ENCODE measurements around the gene WDR48. TPM values are rescaled to one million over a fixed set of nuclear protein-coding genes. Genes with fewer than 3 reads are reported as not detected.

Gene WDR48
- total RNA-seq, 1 donor from 2014 or later = 38.5 TPM

- no peak overlapping the region for H3K4me3 Mint-ChIP-seq (ENCODE audit: unreplicated experiment)
- Histone ChIP-seq H2AFZ (ENCODE audit: low read depth, low read length) (no peak overlapping the region), H4K20me1 (ENCODE audit: insufficient read depth, low read length) (peaks cover 16% of the 10 kb centered on the region), H3K4me2 (ENCODE audit: low read length) (no peak overlapping the region), H3K36me3 (ENCODE audit: insufficient read depth, low read length) (peaks cover 8% of the 10 kb centered on the region), H3K9me3 (ENCODE audit: insufficient read depth, low read depth, low read length) (no peaks in the 10 kb centered on the region), H3K4me3 (ENCODE audit: insufficient read depth, low read depth, low read length) (no peak overlapping the region), H3K27ac (ENCODE audit: low read depth, low read length) (no peak overlapping the region), H3K9ac (ENCODE audit: low read length) (no peak overlapping the region), H3K4me1 (ENCODE audit: insufficient read depth, low read length) (peaks cover 3% of the 10 kb centered on the region), H3K79me2 (ENCODE audit: insufficient read depth, low read length) (peaks cover 19% of the 10 kb centered on the region), H3K27me3 (ENCODE audit: insufficient read depth, low read length) (no peaks in the 10 kb centered on the region)
- TF ChIP-seq, protein P1, sequence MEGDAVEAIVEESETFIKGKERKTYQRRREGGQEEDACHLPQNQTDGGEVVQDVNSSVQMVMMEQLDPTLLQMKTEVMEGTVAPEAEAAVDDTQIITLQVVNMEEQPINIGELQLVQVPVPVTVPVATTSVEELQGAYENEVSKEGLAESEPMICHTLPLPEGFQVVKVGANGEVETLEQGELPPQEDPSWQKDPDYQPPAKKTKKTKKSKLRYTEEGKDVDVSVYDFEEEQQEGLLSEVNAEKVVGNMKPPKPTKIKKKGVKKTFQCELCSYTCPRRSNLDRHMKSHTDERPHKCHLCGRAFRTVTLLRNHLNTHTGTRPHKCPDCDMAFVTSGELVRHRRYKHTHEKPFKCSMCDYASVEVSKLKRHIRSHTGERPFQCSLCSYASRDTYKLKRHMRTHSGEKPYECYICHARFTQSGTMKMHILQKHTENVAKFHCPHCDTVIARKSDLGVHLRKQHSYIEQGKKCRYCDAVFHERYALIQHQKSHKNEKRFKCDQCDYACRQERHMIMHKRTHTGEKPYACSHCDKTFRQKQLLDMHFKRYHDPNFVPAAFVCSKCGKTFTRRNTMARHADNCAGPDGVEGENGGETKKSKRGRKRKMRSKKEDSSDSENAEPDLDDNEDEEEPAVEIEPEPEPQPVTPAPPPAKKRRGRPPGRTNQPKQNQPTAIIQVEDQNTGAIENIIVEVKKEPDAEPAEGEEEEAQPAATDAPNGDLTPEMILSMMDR (IDR thresholded peaks at IDR 0.05; ENCODE audit: insufficient read depth, low read depth, low read length) = no peak
- TF ChIP-seq EZH2 (IDR thresholded peaks at IDR 0.05; ENCODE audit: insufficient read depth, low read length) = no peak
- H3K4me1 Mint-ChIP-seq (ENCODE audit: low read depth, unreplicated experiment) = peaks cover 14% of the 10 kb centered on the region
- peaks cover 2% of the 10 kb centered on the region for H3K9me3 Mint-ChIP-seq (ENCODE audit: unreplicated experiment)
- no peak overlapping the region for H3K27ac Mint-ChIP-seq (ENCODE audit: unreplicated experiment)
- DNase-seq (ENCODE audit: low read depth) (peak; percentile 25), FAIRE-seq (no peak)
- no peaks in the 10 kb centered on the region for H3K27me3 Mint-ChIP-seq (ENCODE audit: low read depth, unreplicated experiment)
- peaks cover 10% of the 10 kb centered on the region for H3K36me3 Mint-ChIP-seq (ENCODE audit: low read depth, unreplicated experiment)
Observed at GRCh38 chr3:39067286-39067685, 15.5 kb downstream of the WDR48 start.

GRCh38 chr3:39068556-39068955, 16.7 kb downstream of the WDR48 start:
- no peak for FAIRE-seq
- Histone ChIP-seq H3K9me3 (ENCODE audit: insufficient read depth, low read depth, low read length) (no peaks in the 10 kb centered on the region), H2AFZ (ENCODE audit: low read depth, low read length) (no peak overlapping the region), H3K27me3 (ENCODE audit: insufficient read depth, low read length) (no peaks in the 10 kb centered on the region), H3K4me1 (ENCODE audit: insufficient read depth, low read length) (peaks cover 3% of the 10 kb centered on the region), H4K20me1 (ENCODE audit: insufficient read depth, low read length) (peaks cover 7% of the 10 kb centered on the region), H3K27ac (ENCODE audit: low read depth, low read length) (no peak overlapping the region), H3K9ac (ENCODE audit: low read length) (no peak overlapping the region), H3K4me3 (ENCODE audit: insufficient read depth, low read depth, low read length) (no peak overlapping the region), H3K79me2 (ENCODE audit: insufficient read depth, low read length) (peaks cover 7% of the 10 kb centered on the region), H3K4me2 (ENCODE audit: low read length) (no peak overlapping the region), H3K36me3 (ENCODE audit: insufficient read depth, low read length) (peaks cover 12% of the 10 kb centered on the region)
- peaks cover 11% of the 10 kb centered on the region for H3K4me1 Mint-ChIP-seq (ENCODE audit: low read depth, unreplicated experiment)
- no peaks in the 10 kb centered on the region for H3K27me3 Mint-ChIP-seq (ENCODE audit: low read depth, unreplicated experiment)
- no peak overlapping the region for H3K27ac Mint-ChIP-seq (ENCODE audit: unreplicated experiment)
- H3K36me3 Mint-ChIP-seq (ENCODE audit: low read depth, unreplicated experiment) = peaks cover 13% of the 10 kb centered on the region
- H3K9me3 Mint-ChIP-seq (ENCODE audit: unreplicated experiment) = peaks cover 2% of the 10 kb centered on the region
- TF ChIP-seq, protein P1 (IDR thresholded peaks at IDR 0.05; ENCODE audit: insufficient read depth, low read depth, low read length) = no peak
- TF ChIP-seq EZH2 (IDR thresholded peaks at IDR 0.05; ENCODE audit: insufficient read depth, low read length) = no peak
- DNase-seq (ENCODE audit: low read depth) = no peak
- no peak overlapping the region for H3K4me3 Mint-ChIP-seq (ENCODE audit: unreplicated experiment)

- Histone ChIP-seq H2AFZ (ENCODE audit: low read depth, low read length) (no peak overlapping the region), H3K27me3 (ENCODE audit: insufficient read depth, low read length) (no peaks in the 10 kb centered on the region), H3K9ac (ENCODE audit: low read length) (no peak overlapping the region), H3K4me1 (ENCODE audit: insufficient read depth, low read length) (no peaks in the 10 kb centered on the region), H3K4me3 (ENCODE audit: insufficient read depth, low read depth, low read length) (no peak overlapping the region), H3K4me2 (ENCODE audit: low read length) (no peak overlapping the region), H3K36me3 (ENCODE audit: insufficient read depth, low read length) (peaks cover 30% of the 10 kb centered on the region), H4K20me1 (ENCODE audit: insufficient read depth, low read length) (no peaks in the 10 kb centered on the region), H3K79me2 (ENCODE audit: insufficient read depth, low read length) (no peaks in the 10 kb centered on the region), H3K27ac (ENCODE audit: low read depth, low read length) (no peak overlapping the region), H3K9me3 (ENCODE audit: insufficient read depth, low read depth, low read length) (no peaks in the 10 kb centered on the region)
- no peak overlapping the region for H3K4me3 Mint-ChIP-seq (ENCODE audit: unreplicated experiment)
- peaks cover 22% of the 10 kb centered on the region for H3K36me3 Mint-ChIP-seq (ENCODE audit: low read depth, unreplicated experiment)
- no peaks in the 10 kb centered on the region for H3K4me1 Mint-ChIP-seq (ENCODE audit: low read depth, unreplicated experiment)
- no peak for FAIRE-seq
- peaks cover 3% of the 10 kb centered on the region for H3K9me3 Mint-ChIP-seq (ENCODE audit: unreplicated experiment)
- TF ChIP-seq EZH2 (IDR thresholded peaks at IDR 0.05; ENCODE audit: insufficient read depth, low read length) = no peak
- TF ChIP-seq, protein P1 (IDR thresholded peaks at IDR 0.05; ENCODE audit: insufficient read depth, low read depth, low read length) = no peak
- no peak for DNase-seq (ENCODE audit: low read depth)
- no peak overlapping the region for H3K27ac Mint-ChIP-seq (ENCODE audit: unreplicated experiment)
- no peaks in the 10 kb centered on the region for H3K27me3 Mint-ChIP-seq (ENCODE audit: low read depth, unreplicated experiment)
Observed at GRCh38 chr3:39075910-39076309, 24.1 kb downstream of the WDR48 start.

Measured in astrocyte (in vitro differentiated cells and primary cell).